HG03108 (cell line): ENCODE results near the gene RNPEPL1.

ENCODE experiments used
- ATAC-seq: cut with Tn5 transposase; IDR thresholded peaks from one replicate; pipeline ENCODE4 v1.9.1; 2021; ENCODE audit warnings: moderate library complexity; ENCODE audit not compliant: unreplicated experiment

RNPEPL1 gene

DNA sequence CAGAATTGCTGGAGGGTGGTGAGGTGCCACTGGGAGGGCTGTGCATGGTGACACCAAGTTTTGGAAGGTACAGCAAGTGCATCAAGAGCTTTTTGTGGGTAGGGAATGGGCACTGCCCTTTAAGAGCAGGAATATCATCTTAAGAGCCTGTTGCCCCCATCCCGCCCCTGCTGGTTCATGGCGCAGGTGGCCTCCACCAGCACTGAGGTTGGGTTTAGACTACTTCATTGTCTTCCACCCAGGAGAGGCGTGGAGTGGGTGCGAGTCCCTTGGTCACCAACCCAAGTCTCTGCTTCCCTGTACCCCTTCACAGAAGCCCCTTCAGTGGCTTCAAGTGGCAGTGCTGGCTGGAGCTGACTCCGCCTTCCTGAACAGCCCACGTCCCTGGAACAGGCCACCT, 7.8 kb downstream of the RNPEPL1 start:
- ATAC-seq = no peak

DNA sequence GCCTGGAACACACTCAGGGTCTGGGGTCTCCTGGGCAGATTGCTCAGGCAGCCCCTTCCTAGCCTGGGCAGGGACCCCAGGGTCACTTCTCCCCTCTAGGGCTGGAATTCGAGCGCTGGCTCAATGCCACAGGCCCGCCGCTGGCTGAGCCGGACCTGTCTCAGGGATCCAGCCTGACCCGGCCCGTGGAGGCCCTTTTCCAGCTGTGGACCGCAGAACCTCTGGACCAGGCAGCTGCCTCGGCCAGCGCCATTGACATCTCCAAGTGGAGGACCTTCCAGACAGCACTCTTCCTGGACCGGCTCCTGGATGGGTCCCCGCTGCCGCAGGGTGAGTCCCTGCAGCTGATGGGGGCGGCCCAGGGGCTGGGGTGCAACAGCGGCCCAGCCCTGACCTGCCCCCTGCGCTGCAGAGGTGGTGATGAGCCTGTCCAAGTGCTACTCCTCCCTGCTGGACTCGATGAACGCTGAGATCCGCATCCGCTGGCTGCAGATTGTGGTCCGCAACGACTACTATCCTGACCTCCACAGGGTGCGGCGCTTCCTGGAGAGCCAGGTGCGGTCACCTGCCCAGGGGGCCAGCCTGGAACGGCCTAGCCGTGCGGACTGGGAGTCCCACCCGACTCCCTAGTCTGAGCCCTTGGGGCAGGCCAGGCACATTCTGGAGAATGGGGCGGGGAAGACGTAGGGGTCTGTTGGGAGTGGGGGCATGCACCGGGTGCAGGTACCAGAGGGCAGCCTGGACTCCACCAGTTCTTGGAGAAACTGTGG, 8.3 kb downstream of the RNPEPL1 start:
- no peak for ATAC-seq

DNA sequence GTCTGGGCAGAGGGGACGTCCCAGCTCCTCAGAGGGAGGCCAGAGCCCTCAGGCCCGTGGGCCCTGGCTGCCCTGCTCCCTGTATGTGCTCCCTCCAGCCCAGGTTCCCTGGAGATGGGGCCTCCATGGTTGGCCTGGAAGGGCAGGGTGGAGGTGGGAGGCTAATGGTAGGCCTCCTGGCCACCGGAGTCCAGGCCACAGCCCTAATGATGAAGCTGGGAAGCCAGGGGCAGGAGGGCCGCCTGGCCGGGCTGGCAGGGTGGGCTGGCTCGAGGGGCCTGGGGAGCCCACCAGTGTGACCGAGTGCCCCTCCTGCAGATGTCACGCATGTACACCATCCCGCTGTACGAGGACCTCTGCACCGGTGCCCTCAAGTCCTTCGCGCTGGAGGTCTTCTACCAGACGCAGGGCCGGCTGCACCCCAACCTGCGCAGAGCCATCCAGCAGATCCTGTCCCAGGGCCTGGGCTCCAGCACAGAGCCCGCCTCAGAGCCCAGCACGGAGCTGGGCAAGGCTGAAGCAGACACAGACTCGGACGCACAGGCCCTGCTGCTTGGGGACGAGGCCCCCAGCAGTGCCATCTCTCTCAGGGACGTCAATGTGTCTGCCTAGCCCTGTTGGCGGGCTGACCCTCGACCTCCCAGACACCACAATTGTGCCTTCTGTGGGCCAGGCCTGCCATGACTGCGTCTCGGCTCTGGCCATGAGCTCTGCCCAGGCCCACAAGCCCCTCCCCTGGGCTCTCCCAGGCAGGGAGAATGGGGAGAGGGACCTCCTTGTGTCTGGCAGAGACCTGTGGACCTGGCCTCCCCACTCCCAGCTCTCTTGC, 9.2 kb downstream of the RNPEPL1 start:
- no peak for ATAC-seq

DNA sequence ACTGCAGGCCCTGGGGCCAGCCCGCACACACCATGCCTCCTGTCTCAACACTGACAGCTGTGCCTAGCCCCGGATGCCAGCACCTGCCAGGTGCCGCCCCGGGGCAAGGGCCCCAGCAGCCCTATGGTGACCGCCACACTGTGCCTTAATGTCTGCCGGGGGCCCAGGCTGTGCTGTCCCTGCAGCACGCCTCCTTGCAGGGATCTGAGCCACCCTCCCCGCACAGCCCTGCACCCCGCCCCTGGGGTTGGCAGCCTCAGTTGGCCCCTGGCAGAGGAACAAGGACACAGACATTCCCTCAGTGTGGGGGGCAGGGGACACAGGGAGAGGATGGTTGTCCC, 9.8 kb downstream of the RNPEPL1 start:
- ATAC-seq = no peak

GRCh38 chr2:240578488-240578887, 10.2 kb downstream of the RNPEPL1 start:
- no peak for ATAC-seq

DNA sequence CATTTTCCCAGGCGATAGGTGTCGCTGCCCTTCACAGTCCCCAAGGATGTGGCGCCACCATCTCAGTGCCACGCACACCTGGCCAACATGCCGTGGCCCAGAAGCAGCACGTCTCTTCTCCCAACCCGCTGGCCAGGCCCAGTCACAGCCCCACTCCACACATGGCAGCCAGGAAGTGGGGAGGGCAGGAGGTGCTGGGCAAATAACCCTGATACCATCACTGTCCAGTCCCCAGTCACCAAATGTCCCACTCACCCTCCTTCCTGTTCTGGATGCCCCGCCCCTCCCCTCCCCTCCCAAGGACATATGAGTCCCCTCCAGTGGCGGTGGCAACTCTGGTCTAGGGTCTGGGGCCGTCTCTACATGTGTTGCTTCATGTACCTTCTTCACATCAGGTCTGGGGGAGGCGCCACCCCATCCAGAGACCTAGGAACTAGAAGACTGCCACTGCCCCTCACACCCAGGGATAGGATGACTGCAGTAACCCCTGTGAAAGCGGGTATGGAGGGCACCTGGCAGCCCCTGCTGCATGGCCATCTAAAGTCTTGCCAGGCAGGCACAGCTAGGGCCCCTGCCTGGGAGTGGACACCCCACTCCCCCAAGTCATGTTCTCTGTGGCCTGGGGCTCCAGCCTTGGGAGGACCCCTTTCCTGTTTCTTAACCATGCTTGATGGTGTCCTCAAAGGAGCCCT, 10.9 kb downstream of the RNPEPL1 start:
- ATAC-seq = no peak

DNA sequence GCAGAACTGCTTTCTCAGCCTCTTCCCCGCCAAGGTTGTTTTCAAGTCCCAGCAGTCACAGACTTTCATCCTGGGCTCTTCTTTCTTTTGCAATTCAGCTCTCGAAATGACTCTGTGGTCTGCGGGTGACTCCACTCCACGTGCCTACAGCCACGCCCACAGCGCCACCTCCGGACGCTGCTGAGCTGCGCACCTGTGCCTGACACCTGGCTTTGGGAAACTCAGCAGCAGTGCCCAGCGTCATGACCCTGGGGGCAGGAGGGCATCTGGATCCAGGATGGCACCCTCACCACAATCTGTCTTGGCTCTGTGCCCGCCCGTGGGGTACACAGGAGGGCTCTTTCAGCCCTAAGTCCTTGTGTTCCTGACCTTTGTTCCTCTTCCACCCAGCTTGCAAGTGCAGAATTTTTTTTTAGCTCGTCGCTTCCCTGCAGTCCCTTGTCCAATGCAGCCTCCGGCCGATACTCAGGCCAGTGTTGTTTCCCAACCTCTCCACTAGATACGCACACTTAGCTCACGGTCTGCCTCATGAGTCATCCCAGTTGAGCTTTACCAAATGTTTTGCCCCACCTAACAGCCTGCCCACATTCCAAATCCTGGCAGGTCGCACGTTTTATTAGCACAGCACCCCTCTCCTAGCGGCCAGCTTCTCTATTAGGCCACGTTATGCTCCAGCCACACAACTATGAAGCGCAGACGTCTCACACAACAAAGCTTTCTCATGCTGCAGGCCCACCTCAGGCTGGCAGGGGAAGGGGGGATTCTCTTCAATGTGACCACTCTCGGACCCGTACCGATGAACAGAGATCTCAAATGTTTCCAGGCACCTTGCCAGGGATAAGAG, 11.7 kb downstream of the RNPEPL1 start:
- no peak for ATAC-seq

DNA sequence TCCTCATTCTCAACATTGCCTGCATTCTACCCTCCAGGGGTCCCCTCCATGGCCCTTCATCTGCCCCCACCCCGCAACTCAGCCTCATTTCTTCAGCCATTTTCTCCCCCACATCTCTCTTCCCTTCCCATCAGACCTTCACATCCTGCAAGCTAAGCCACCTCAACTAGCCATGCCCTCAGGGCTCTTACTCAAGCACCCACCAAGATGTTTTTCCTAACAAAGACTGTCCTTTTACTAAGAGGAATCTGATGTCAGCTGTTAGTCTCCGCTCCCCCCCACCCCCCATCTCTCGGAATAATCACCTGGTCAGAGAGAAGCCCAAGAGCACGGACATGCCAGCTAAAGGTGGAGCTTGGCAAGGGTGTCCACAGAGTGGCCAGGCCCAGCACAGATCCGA, 13.5 kb downstream of the RNPEPL1 start:
- ATAC-seq = no peak

DNA sequence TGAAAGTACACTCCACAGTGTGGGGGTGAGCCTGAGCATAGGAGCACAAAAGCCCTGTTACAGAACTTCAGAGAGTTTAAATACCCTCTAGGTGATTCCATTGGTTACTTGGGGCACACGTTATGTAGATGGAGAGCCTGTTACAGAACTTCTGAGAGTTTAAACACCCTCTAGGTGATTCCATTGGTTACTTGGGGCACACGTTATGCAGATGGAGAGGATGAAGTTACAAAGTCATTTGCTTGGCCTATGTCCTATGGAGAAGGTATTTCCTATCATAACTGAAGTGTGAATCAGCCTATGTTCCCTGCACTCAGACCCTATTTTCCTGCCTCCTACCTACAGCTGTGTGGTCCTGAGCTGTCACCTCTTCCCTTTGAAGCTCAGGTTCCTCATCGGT, 14.5 kb downstream of the RNPEPL1 start:
- ATAC-seq = no peak

- ATAC-seq = no peak
Measured at GRCh38 chr2:240583774-240584173, 15.5 kb downstream of the RNPEPL1 start.

DNA sequence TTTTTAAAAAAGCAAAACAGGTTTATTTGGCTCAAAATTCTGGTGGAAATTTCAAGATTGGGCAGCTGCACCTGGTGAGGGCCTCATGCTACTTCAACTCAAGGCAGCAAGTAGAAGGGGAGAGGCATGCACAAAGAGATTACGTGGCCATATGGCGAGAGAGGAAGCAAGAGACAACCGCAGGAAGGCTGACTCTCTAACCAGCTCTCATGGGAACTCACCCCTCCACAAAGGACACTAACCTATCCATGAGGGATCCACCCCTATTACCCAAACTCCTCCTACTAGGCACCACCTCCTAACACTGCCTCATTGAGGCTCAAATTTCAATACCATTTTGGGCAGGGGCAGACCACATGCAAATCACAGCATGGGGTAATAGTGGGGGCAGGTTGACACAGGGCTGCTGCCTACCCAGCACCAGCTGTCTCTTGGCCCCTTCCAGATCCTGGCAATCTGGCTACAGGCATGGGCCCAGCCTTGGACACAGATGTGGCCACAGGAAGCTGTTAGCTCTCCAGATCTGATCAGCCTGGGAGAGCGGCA, 16.3 kb downstream of the RNPEPL1 start:
- peak; percentile 61 for ATAC-seq

- ATAC-seq = peak; percentile 17
Measured at GRCh38 chr2:240585101-240585500, 16.8 kb downstream of the RNPEPL1 start.

- ATAC-seq = no peak
Measured at GRCh38 chr2:240585681-240586197, 17.5 kb downstream of the RNPEPL1 start.

GRCh38 chr2:240586198-240586918, 18.1 kb downstream of the RNPEPL1 start, which contains the start of gene CAPN10:
CAPN10 (plus strand) TSS chr2:240586734; CDS start chr2:240586912, 178 bp downstream.
- ATAC-seq = peak; percentile 53

DNA sequence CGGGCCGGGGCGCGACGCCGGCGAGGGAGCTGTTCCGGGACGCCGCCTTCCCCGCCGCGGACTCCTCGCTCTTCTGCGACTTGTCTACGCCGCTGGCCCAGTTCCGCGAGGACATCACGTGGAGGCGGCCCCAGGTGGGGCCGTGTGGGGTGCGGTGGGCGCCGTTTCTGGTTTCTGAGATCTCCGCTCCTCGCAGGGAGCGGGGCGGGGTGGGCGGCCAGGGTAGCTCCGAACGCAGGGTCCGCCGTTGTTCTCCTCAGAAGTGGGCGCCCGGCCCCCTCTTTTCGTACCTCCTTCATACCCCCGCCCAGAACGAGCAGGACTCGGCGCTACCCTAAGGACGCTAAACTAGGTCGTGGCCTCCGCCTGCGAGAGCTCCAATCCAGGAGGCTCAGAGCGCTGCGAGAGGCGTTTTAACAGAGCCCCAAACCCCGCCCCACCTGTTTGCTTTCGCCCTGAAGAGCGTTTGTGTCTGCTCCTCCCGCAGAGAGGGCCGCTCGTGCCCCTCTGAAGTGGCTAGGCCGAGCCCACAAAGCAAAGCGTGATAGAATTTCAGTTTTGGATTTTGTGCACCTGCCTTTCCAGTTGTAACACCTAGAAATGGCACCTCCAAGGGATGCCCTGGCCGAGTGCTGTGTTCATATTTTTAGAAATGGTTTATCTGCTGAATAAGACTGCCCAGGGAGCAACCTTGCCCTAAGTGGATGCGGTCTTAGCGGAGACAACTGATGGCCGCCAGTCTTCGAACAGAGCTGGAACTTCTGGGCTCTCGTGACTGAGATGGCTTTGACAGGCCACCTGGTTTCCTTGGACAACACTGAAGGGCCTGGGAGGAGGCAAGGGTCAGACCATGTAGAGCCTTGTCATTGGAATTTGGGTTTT, 18.9 kb downstream of the RNPEPL1 start:
- no peak for ATAC-seq

DNA sequence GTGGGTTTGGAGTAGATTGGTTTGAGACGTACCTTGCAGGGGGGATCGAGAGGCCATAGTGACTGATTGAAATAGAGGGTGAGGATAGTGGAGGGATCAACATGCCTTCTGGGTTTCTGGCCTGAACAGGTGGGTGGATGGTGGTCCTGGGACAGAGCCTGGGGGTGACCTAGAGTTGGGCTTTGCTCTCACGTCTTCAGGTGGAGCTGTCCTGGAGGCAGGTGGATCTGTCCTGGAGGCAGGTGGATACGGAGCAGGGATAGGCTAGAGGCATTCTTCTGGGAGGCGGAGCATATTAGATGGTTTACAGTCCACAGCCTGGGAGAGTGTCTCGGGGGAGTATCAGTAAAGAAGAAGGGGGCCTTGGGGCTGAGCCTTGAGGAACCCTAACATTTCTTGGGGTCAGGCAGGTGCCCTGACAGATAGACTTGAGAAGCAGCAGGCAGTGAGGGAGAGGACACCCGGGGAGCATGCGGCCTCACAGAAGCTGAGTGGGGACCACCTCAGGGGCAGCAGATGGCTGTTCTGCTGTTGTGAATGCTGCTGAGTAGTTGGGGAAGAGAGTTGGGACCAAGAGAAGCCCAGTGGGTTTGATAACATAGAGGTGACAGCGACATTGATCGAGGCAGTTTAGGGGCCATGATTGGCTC, 19.8 kb downstream of the RNPEPL1 start:
- no peak for ATAC-seq

DNA sequence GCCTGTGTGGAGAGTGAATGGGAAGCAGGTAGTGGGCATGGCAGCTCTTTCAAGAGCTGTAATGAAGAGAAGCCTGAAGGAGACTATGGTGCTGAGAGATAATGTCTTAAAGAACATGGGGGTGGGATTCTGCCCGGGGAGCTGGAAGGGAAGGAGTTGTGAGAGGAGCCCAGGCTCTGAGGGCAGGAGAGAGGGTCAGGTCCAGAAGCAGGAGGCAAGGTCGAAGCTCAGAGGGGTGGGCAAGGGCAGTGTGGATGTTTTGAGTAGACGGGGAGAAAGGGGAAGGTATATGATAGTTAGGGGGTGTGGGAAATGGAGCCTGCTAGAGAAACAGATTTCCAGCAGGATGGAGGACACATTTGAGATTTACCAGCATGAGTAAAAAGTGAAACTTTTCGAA, 20.4 kb downstream of the RNPEPL1 start:
- no peak for ATAC-seq

DNA sequence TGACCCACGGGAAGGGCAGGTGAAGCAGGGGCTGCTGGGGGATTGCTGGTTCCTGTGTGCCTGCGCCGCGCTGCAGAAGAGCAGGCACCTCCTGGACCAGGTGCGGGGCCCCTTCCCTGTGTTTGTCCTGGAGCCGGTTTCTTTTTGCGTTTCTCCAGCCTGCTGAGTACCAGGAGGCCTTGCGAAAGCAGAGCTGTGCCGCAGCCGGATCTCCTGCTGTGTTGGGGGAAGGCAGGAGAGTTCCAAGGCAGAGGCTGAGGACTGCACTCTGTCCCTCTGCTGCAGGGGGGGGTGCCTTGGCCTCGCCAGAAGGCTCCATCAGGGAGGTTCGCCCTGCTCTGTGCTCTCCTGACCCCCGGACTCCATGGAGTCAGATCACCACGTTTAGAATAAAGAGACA, 21.1 kb downstream of the RNPEPL1 start:
- no peak for ATAC-seq
